Tibial artery (tissue), 4 donors: ENCODE data around the gene ARPP21.

Experiments used
- DNase-seq, 2 donors: peaks; one replicate each; pipeline ENCODE4 v3.0.0-alpha.2; 2019
- H3K27ac ChIP-seq, 2 donors: fragments of 200-600 bp; sonication (generic) in 1 of 2; 1 replicate in 1 of 2; 2 replicates in 1 of 2; pipeline ENCODE4 v1.5.1; 2018 to 2019; ENCODE audit warnings: mild to moderate bottlenecking in 1 of 2
- H3K27me3 ChIP-seq, 2 donors: fragments of 200-600 bp; sonication (generic) in 1 of 2; one replicate each; pipeline versions ENCODE4 v1.5.1 to v1.6.0; 2016 to 2019
- H3K36me3 ChIP-seq, 3 donors: fragments of 200-600 bp; sonication (generic) in 2 of 3; one replicate each; pipeline ENCODE4 v1.5.1; 2016 to 2019; ENCODE audit warnings: mild to moderate bottlenecking in 2 of 3
- H3K4me1 ChIP-seq, 4 donors: fragments of 200-600 bp; sonication (generic) in 2 of 4; 1 replicate in 3 of 4; 2 replicates in 1 of 4; pipeline ENCODE4 v1.5.1; 2016 to 2019
- H3K4me3 ChIP-seq, 2 donors: fragments of 200-600 bp; sonication (generic) in 1 of 2; 1 replicate in 1 of 2; 2 replicates in 1 of 2; pipeline ENCODE4 v1.5.1; 2018 to 2019; ENCODE audit warnings: mild to moderate bottlenecking in 2 of 2
- H3K9me3 ChIP-seq, 3 donors: fragments of 200-600 bp; sonication (generic) in 1 of 3; one replicate each; pipeline ENCODE4 v1.5.1; 2016 to 2019
- intact Hi-C: fragments of 100-400 bp; cut with DNase I; formaldehyde crosslinking; loops from one replicate; pipeline ENCODE4 v1.15.0; 2023; ENCODE audit warnings: low total_unique reads
- TF ChIP-seq, protein P1 (sequence below), 2 experiments: fragments of 200-600 bp in 1 of 2; fragments of 450-650 bp in 1 of 2; IDR thresholded peaks; one replicate each; pipeline ENCODE4 v1.5.1; 2017 to 2019; ENCODE audit warnings: antibody characterized with exemption in 2 of 2, mild to moderate bottlenecking in 1 of 2, moderate library complexity in 1 of 2

Gene ARPP21

DNA sequence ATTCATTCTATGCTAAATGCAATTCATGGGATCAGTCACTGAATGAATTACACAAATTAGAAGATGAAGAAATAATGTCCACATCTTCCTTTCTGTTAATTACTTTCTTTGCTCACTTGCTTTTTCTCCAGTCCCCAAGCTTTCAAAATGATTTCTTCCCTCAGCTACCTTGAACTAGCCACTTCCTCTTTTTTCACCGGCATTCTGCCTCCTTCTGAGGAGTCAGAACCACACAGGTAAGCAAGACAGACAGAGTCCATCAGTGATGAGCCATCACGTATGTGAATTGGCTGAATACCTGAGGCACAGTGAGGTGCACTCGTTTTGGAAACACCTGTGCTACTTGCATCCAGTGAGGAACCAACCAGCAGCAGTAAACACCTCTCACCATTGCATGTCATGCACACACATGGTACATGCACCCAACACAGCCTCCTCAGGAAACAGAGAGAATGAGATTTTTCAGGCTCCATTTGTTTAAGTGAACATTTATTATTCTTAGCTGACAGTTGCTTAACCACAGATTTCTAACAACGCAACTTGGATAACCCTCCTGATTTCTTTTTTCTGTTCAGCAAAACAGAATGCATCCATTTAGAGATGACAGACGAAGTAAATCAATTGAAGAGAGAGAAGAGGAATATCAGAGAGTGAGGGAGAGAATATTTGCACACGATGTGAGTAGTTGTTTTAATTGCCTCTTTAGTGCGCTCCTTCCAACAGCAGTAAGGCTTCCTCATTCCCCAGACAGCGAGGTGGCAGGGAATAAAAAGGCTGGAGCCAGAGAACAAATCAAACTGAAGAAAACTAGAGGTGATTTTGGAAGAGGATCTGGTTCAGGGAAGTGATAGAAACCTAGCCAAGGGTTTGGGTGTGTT lies 69.3 kb downstream of the ARPP21 start:
- no peaks in the 10 kb centered on the region for H3K36me3 ChIP-seq
- DNase-seq, result no peak
- no peak overlapping the region for H3K4me3 ChIP-seq
- H3K27me3 ChIP-seq, result no peaks in the 10 kb centered on the region
- H3K9me3 ChIP-seq, result no peaks in the 10 kb centered on the region
- H3K4me1 ChIP-seq, result no peaks in the 10 kb centered on the region
- intact Hi-C loops, result no loop called here
- no peak overlapping the region for H3K27ac ChIP-seq
- TF ChIP-seq, protein P1, sequence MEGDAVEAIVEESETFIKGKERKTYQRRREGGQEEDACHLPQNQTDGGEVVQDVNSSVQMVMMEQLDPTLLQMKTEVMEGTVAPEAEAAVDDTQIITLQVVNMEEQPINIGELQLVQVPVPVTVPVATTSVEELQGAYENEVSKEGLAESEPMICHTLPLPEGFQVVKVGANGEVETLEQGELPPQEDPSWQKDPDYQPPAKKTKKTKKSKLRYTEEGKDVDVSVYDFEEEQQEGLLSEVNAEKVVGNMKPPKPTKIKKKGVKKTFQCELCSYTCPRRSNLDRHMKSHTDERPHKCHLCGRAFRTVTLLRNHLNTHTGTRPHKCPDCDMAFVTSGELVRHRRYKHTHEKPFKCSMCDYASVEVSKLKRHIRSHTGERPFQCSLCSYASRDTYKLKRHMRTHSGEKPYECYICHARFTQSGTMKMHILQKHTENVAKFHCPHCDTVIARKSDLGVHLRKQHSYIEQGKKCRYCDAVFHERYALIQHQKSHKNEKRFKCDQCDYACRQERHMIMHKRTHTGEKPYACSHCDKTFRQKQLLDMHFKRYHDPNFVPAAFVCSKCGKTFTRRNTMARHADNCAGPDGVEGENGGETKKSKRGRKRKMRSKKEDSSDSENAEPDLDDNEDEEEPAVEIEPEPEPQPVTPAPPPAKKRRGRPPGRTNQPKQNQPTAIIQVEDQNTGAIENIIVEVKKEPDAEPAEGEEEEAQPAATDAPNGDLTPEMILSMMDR (IDR thresholded peaks at IDR 0.05), result no peak

DNA sequence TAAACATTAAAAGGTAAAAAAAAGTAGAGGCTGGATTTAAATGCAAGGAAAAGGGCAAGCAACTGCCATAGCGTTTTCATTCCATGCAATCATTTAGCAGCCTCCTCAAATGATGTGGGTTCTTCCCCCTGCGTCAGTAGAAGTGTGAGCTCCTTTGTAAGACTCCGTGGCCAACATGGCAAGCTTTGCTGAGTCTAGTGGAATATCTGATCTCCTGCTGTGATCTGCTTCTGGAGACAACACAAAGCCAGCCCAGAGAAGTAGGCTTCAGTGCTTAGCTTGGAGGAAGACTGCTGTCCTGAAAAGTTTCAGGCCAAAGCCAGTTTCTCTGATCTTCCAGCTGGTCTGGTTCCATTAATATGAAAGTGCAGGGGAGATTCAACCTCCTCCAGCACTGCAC lies 70.4 kb downstream of the ARPP21 start:
- H3K9me3 ChIP-seq, result no peaks in the 10 kb centered on the region
- H3K27ac ChIP-seq, result no peak overlapping the region
- intact Hi-C loops, result no loop called here
- no peak overlapping the region for H3K4me3 ChIP-seq
- no peaks in the 10 kb centered on the region for H3K4me1 ChIP-seq
- no peak for DNase-seq
- no peaks in the 10 kb centered on the region for H3K27me3 ChIP-seq
- TF ChIP-seq, protein P1 (IDR thresholded peaks at IDR 0.05), result no peak
- no peaks in the 10 kb centered on the region for H3K36me3 ChIP-seq

DNA sequence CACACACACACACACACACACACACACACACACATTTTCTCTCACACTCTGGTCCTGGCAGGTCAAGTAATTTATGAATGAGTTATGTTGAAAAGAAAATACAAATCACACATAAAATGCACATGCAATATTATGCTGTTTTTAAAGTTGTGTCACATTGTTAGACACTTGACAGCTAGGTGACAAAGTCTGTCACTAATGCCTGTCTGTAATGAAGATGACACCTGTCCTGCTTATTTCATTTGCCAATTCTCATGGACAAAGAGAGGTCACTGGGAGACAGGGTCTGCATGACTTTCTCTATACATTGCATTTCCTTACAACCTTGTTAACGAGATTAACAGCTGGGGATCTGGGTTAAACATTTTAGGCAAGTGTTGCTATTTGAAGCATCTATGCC lies 71.2 kb downstream of the ARPP21 start:
- no peak for DNase-seq
- Histone ChIP-seq H3K27ac (no peak overlapping the region), H3K36me3 (no peaks in the 10 kb centered on the region), H3K4me3 (no peak overlapping the region), H3K4me1 (no peaks in the 10 kb centered on the region), H3K9me3 (no peaks in the 10 kb centered on the region), H3K27me3 (no peaks in the 10 kb centered on the region)
- intact Hi-C loops, result no loop called here
- TF ChIP-seq, protein P1 (IDR thresholded peaks at IDR 0.05), result no peak

DNA sequence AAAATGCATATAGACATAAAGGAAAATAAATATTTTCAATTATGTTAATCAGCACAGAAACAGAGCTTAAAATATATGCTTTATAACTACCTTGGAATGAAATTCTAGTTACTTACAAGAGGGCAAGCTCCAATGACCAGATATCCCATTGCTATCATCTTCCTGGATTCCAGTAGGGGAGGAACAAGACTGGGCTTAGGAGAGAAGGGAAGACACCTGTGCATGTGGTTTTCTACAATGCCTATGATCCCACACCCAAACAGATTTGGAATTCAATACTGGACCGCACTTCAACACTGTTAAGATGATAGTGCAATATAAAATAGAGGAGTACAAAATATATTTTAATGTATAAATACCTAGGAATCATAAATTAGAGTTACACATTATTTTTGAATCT lies 79.6 kb downstream of the ARPP21 start:
- TF ChIP-seq, protein P1 (IDR thresholded peaks at IDR 0.05), result no peak
- H3K4me1 ChIP-seq, result no peaks in the 10 kb centered on the region
- DNase-seq, result no peak
- H3K4me3 ChIP-seq, result no peak overlapping the region
- H3K27me3 ChIP-seq, result no peaks in the 10 kb centered on the region
- H3K9me3 ChIP-seq, result no peaks in the 10 kb centered on the region
- no peak overlapping the region for H3K27ac ChIP-seq
- no peaks in the 10 kb centered on the region for H3K36me3 ChIP-seq
- intact Hi-C loops, result no loop called here

DNA sequence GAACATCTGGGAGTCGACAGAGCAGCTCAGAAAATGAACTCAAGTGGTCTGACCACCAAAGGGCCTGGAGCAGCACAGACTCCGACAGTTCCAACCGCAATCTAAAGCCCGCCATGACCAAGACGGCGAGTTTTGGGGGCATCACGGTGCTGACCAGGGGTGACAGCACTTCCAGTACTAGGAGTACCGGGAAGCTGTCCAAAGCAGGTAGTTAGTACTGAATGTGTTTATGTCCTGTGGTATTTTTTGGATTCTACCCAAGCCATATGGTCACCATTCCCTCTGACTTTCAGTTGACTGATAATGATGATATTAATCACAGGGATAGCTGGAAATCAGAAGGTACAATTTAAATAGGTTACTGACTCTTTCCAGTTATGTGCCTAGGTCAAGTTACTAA lies 82.3 kb downstream of the ARPP21 start:
- TF ChIP-seq, protein P1 (IDR thresholded peaks at IDR 0.05), result no peak
- Histone ChIP-seq H3K4me1 (no peaks in the 10 kb centered on the region), H3K27me3 (no peaks in the 10 kb centered on the region), H3K4me3 (no peak overlapping the region), H3K36me3 (no peaks in the 10 kb centered on the region), H3K9me3 (no peaks in the 10 kb centered on the region), H3K27ac (no peak overlapping the region)
- intact Hi-C loops, result no loop called here
- DNase-seq, result no peak
